ENCODE results near the gene IGF1R.
A peak's percentile ranks its signal among the peaks of the same experiment; 100 is the strongest.

The IGF1R gene

GRCh38 chr15:98705070-98705469 lies 56.7 kb downstream of the IGF1R start:
- DNase-seq (ENCODE audit: low spot score) = no peak

GRCh38 chr15:98706387-98706786 lies 58.0 kb downstream of the IGF1R start:
- DNase-seq (ENCODE audit: low spot score) = no peak

- no peak for DNase-seq (ENCODE audit: low spot score)
These were observed 58.6 kb downstream of the IGF1R start for GRCh38 chr15:98706986-98707385.

GRCh38 chr15:98708037-98708590 lies 59.8 kb downstream of the IGF1R start:
- DNase-seq (ENCODE audit: low spot score) = no peak

- no peak for DNase-seq (ENCODE audit: low spot score)
These were observed 63.5 kb downstream of the IGF1R start for GRCh38 chr15:98711810-98712209.

GRCh38 chr15:98712845-98713584 lies 64.7 kb downstream of the IGF1R start:
- no peak for DNase-seq (ENCODE audit: low spot score)

- DNase-seq (ENCODE audit: low spot score) = peak; percentile 59
These were observed 65.3 kb downstream of the IGF1R start for GRCh38 chr15:98713585-98714001.

- DNase-seq (ENCODE audit: low spot score) = no peak
These were observed 66.6 kb downstream of the IGF1R start for GRCh38 chr15:98714922-98715321.

GRCh38 chr15:98715401-98715800 lies 67.1 kb downstream of the IGF1R start:
- no peak for DNase-seq (ENCODE audit: low spot score)

GRCh38 chr15:98715890-98716443 lies 67.6 kb downstream of the IGF1R start:
- no peak for DNase-seq (ENCODE audit: low spot score)

GRCh38 chr15:98717371-98717770 lies 69.0 kb downstream of the IGF1R start:
- no peak for DNase-seq (ENCODE audit: low spot score)

GRCh38 chr15:98717942-98718341 lies 69.6 kb downstream of the IGF1R start:
- no peak for DNase-seq (ENCODE audit: low spot score)

GRCh38 chr15:98718426-98719136 lies 70.2 kb downstream of the IGF1R start:
- DNase-seq (ENCODE audit: low spot score) = no peak

- no peak for DNase-seq (ENCODE audit: low spot score)
These were observed 70.9 kb downstream of the IGF1R start for GRCh38 chr15:98719137-98719740.

GRCh38 chr15:98720031-98720430 lies 71.7 kb downstream of the IGF1R start:
- DNase-seq (ENCODE audit: low spot score) = no peak

GRCh38 chr15:98720577-98721565 lies 72.5 kb downstream of the IGF1R start:
- DNase-seq (ENCODE audit: low spot score) = no peak

GRCh38 chr15:98722209-98722608 lies 73.9 kb downstream of the IGF1R start:
- no peak for DNase-seq (ENCODE audit: low spot score)

- DNase-seq (ENCODE audit: low spot score) = no peak
These were observed 74.3 kb downstream of the IGF1R start for GRCh38 chr15:98722645-98723044.

GRCh38 chr15:98723195-98723594 lies 74.9 kb downstream of the IGF1R start:
- DNase-seq (ENCODE audit: low spot score) = no peak

GRCh38 chr15:98724048-98724447 lies 75.7 kb downstream of the IGF1R start:
- no peak for DNase-seq (ENCODE audit: low spot score)

- DNase-seq (ENCODE audit: low spot score) = no peak
These were observed 76.2 kb downstream of the IGF1R start for GRCh38 chr15:98724494-98724893.
